ACC112 (cell line): ENCODE measurements around the gene UBE2H.
"Not testable (repeated sequence)": the region's sequence is repeated elsewhere in the genome, so short reads cannot be mapped to it uniquely, and the experiment has no call there.

Experiments used
- H2AFZ ChIP-seq: fragments of 200-600 bp; sonication (generic); one replicate; pipeline ENCODE4 v1.6.0; 2017; ENCODE audit warnings: antibody characterized with exemption, low read length; ENCODE audit not compliant: unreplicated experiment
- H3K27ac ChIP-seq: fragments of 200-600 bp; sonication (generic); 2 replicates; pipeline ENCODE4 v1.5.1; 2014; ENCODE audit warnings: low read depth, mild to moderate bottlenecking, antibody characterized with exemption, low read length, moderate library complexity
- H3K27me3 ChIP-seq: fragments of 200-600 bp; sonication (generic); 2 replicates; pipeline ENCODE4 v1.6.1; 2014; ENCODE audit warnings: mild to moderate bottlenecking, antibody characterized with exemption, low read length, moderate library complexity, mixed read lengths; ENCODE audit not compliant: insufficient read depth
- H3K36me3 ChIP-seq: fragments of 200-600 bp; sonication (generic); 2 replicates; pipeline ENCODE4 v1.6.1; 2016; ENCODE audit warnings: mild to moderate bottlenecking, antibody characterized with exemption, low read length, moderate library complexity, mixed read lengths; ENCODE audit not compliant: insufficient read depth
- H3K4me1 ChIP-seq: fragments of 200-600 bp; sonication (generic); one replicate; pipeline ENCODE4 v1.6.1; 2016; ENCODE audit warnings: low read length, mixed read lengths; ENCODE audit not compliant: insufficient read depth, unreplicated experiment, control insufficient read depth
- H3K4me3 ChIP-seq: fragments of 200-600 bp; sonication (generic); 2 replicates; pipeline ENCODE4 v1.5.1; 2014; ENCODE audit warnings: mild to moderate bottlenecking, low read depth, low read length
- H3K79me2 ChIP-seq: fragments of 200-600 bp; sonication (generic); one replicate; pipeline ENCODE4 v1.6.0; 2016; ENCODE audit warnings: low read length; ENCODE audit not compliant: control insufficient read depth, unreplicated experiment, insufficient read depth

Gene UBE2H

DNA sequence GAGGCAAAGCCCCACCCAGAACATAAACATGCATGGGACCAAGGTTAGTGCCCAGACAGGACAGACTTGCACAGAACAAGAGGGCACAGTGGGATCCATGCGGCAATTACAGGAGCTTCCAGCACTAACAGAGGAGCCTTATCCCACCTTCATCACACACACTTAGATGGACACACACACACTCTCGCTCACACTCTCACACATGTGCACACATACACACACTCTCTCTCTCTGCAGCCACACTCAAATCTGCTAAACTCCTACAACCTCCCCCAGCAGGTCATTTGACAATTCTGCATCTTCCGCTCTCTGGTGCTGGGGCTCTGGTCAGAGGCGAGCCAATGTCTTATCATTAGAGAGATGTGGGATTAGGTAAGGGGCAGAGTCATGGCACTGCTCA is 120.5 kb downstream of the UBE2H start:
- no peak overlapping the region for H3K4me3 ChIP-seq
- H3K27ac ChIP-seq: peak overlapping the region; percentile 83
- H3K36me3 ChIP-seq: peaks cover 6% of the 10 kb centered on the region; the same call in 1 of the 2 replicates
- H3K27me3 ChIP-seq: no peaks in the 10 kb centered on the region
- no peaks in the 10 kb centered on the region for H3K79me2 ChIP-seq
- H2AFZ ChIP-seq: no peak overlapping the region
- peaks cover 32% of the 10 kb centered on the region for H3K4me1 ChIP-seq

DNA sequence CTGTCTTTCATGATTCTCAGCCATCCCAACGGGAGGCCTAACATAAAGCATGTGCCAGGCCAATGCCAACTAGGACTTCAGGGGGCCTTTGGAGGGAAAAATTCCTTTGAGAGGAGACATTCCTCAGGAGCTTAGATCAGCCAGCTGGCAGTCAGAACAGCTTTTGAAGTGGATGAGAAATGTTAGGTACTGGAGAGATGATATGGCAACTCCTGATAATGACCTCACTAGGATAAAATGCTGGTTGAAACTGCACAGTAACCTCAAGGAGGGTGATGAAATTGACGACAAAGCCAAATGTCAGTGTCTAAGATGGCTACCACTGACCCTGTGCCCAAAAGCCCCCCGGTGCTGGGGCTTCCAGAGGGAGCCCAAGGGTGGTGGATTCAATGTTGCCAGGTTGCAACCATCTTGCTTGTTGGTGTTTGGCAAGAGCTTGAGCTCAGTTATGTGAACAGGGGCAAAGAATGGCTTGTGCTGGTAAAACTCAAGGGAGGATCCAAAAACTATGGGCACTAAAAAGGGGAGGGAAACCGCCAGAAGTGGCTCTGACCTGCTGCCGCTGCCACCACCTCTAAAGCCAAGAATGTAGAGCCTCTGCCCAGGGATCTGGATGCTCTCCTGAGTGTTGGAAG is 121.2 kb downstream of the UBE2H start:
- Histone ChIP-seq H3K4me1 (peaks cover 32% of the 10 kb centered on the region), H3K79me2 (no peaks in the 10 kb centered on the region), H3K27me3 (no peaks in the 10 kb centered on the region), H3K36me3 (peaks cover 6% of the 10 kb centered on the region; the same call in 1 of the 2 replicates), H3K4me3 (peak overlapping the region; percentile 11; the same call in 1 of the 2 replicates), H3K27ac (peak overlapping the region; percentile 83), H2AFZ (no peak overlapping the region)

DNA sequence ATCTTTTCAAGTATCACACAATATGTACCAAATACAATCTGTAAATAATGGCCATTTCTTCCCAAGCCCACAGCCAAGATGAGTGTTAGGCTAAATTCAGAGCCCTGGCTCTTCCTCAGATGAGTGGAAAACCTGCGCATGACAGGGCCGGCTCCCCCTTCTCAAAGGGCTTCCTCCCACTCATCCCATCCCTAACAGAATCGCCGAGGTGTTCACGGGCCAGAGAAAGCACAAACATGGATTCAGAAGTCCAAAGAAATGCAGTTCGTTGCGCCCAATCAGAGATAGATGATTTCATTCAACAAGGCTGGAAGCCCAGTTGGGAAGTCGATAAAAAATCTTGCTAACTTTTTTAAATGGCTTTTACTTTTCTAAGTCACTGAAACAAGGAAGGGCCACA is 121.8 kb downstream of the UBE2H start:
- Histone ChIP-seq H3K27me3 (no peaks in the 10 kb centered on the region), H2AFZ (no peak overlapping the region), H3K4me1 (peaks cover 32% of the 10 kb centered on the region), H3K36me3 (peaks cover 6% of the 10 kb centered on the region; the same call in 1 of the 2 replicates), H3K27ac (peak overlapping the region; percentile 83), H3K4me3 (peak overlapping the region; percentile 11; the same call in 1 of the 2 replicates), H3K79me2 (no peaks in the 10 kb centered on the region)

GRCh38 chr7:129829737-129830631 is 122.8 kb downstream of the UBE2H start:
- Histone ChIP-seq H3K79me2 (no peaks in the 10 kb centered on the region), H3K36me3 (no peaks in the 10 kb centered on the region), H3K4me3 (peak overlapping the region; percentile 55), H3K27ac (peak overlapping the region; percentile 83), H2AFZ (no peak overlapping the region), H3K27me3 (no peaks in the 10 kb centered on the region), H3K4me1 (peaks cover 32% of the 10 kb centered on the region)

DNA sequence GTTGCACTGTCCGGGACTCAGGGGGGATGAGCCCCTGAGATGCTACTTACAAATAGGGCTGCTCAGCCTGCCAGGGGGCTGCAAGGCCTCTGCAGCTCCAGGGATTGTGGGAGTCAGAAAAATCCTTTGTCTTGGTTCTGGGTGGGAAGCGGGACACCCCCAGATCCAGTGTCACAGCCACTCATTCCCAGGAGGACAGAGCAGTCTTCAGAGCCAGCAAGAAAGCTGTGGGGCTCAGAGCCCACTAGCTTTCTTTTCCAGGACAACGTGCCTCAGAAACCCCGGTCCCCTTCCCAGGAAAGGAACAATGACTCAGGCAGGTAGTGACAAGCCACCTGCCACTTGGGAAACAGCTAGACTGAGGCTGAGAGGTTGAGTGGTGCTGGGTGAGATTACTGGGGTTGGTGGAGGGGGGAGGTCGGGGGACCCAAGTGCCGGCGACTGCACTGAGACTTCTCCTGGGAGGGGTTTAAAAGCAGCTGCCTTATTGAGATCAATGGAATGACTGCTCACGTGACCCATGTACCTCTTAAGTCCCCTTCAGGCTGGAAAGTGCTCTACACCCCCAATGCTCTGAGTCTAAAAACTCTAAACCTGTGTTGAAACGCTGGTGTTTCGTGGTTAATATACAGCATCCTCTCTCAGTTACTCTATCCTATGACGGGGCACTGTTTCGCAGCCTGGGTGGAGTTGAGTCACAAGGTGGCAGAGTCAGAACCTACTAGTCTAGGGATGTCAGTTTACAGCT is 123.6 kb downstream of the UBE2H start:
- Histone ChIP-seq H3K27me3 (no peaks in the 10 kb centered on the region), H3K79me2 (no peaks in the 10 kb centered on the region), H3K4me3 (no peak overlapping the region), H3K27ac (no peak overlapping the region), H2AFZ (no peak overlapping the region), H3K4me1 (peaks cover 32% of the 10 kb centered on the region), H3K36me3 (no peaks in the 10 kb centered on the region)

GRCh38 chr7:129828078-129828762 is 124.5 kb downstream of the UBE2H start:
- no peaks in the 10 kb centered on the region for H3K27me3 ChIP-seq
- H3K27ac ChIP-seq: no peak overlapping the region
- peaks cover 32% of the 10 kb centered on the region for H3K4me1 ChIP-seq
- H2AFZ ChIP-seq: no peak overlapping the region
- no peaks in the 10 kb centered on the region for H3K79me2 ChIP-seq
- H3K36me3 ChIP-seq: no peaks in the 10 kb centered on the region
- H3K4me3 ChIP-seq: no peak overlapping the region

- Histone ChIP-seq H3K4me1 (peaks cover 32% of the 10 kb centered on the region), H3K27ac (no peak overlapping the region), H3K79me2 (no peaks in the 10 kb centered on the region), H3K36me3 (no peaks in the 10 kb centered on the region), H3K27me3 (no peaks in the 10 kb centered on the region), H2AFZ (no peak overlapping the region), H3K4me3 (no peak overlapping the region)
Observed at GRCh38 chr7:129827467-129827990, 125.2 kb downstream of the UBE2H start.

- H3K27me3 ChIP-seq, H3K4me3 ChIP-seq, H3K36me3 ChIP-seq, H2AFZ ChIP-seq, H3K27ac ChIP-seq, H3K79me2 ChIP-seq: not testable (repeated sequence)
- peaks cover 26% of the 10 kb centered on the region for H3K4me1 ChIP-seq
Observed at GRCh38 chr7:129826895-129827294, 125.9 kb downstream of the UBE2H start.

DNA sequence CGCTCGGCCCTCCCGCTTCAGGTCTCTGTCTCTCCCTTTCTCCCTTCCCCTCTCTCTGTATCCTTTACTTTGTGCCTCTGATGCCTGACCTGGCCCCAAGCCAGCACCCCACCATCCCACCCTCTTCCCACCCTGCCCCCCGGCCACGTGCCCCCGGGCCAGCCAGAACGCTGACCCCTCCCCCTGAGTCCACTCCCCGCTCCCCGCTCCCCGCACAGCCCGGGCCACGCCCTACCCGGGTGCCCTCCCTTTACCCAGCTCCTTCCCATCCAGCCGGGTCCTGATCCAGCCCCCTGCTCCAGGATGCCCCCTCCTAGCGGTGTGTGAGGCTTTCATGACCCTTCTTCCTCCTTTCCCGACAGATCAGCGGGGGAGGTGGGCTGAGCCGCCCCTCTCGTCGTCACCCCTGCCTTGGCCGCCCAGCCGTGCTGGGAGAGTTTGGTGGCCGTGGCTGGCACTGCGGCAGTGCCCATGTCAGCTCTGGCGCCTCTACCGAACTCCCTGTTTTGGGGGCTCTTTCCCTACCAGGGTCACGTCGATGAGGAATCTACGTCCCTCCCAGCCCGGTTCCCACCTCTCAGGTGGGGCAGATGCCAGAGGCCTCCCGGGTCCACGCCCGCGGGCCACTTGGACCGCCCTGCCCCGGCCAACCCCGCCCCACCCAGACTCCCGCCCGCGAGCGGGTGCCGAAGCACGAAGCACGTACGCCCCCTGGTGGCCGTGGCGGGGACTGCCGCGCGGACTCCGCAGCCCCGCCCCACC is 127.4 kb downstream of the UBE2H start:
- H3K4me1 ChIP-seq: peaks cover 11% of the 10 kb centered on the region
- H3K27ac ChIP-seq: peak overlapping the region; percentile 26; the same call in 1 of the 2 replicates
- H3K27me3 ChIP-seq: no peaks in the 10 kb centered on the region
- H3K36me3 ChIP-seq: no peaks in the 10 kb centered on the region
- no peaks in the 10 kb centered on the region for H3K79me2 ChIP-seq
- peak overlapping the region; percentile 95 for H3K4me3 ChIP-seq
- peak overlapping the region; percentile 69 for H2AFZ ChIP-seq
